GM21526 (cell line): ENCODE data around the gene MT1M.
"Not testable (repeated sequence)": the region's sequence is repeated elsewhere in the genome, so short reads cannot be mapped to it uniquely, and the experiment has no call there.

Source experiments
- ATAC-seq: cut with Tn5 transposase; IDR thresholded peaks from one replicate; pipeline ENCODE4 v1.9.1; 2021; ENCODE audit warnings: moderate library complexity; ENCODE audit not compliant: unreplicated experiment, low FRiP score

MT1M gene

DNA sequence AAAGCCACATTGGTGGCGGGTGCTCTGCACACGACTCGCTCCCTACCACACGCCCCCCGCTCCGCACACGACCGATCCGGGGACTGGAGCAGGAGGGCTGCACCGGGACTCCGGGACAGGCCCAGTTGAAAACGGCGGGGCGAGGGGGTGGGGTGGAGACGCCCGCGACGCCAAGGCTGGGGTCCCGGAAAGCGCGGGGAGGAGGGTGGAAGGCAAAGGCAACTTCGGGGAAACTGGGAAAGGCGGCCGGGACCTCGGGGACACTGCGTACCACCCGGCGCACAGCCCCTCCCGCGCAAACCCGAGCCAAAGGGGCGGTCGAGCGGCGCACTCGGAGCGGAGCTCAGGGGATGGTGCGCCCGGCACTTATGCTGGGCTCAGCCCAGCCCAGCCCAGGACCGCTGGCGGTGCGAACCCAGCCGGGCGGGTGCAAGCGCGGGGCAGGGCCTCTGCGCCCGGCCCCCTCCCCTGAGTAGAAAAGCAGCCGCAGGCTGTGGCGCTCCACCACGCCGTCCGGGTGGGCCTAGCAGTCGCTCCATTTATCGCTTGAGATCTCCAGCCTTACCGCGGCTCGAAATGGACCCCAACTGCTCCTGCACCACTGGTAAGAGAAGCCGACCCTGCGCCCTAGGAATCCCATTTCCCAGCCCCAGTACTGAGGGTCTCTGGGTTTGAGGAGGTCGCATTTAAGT lies at the start of gene MT1M:
TSS of gene MT1M (plus strand) at position 504 of the 692 bp plus-strand sequence. CDS start at position 577, 73 bp downstream.
- no peak for ATAC-seq

DNA sequence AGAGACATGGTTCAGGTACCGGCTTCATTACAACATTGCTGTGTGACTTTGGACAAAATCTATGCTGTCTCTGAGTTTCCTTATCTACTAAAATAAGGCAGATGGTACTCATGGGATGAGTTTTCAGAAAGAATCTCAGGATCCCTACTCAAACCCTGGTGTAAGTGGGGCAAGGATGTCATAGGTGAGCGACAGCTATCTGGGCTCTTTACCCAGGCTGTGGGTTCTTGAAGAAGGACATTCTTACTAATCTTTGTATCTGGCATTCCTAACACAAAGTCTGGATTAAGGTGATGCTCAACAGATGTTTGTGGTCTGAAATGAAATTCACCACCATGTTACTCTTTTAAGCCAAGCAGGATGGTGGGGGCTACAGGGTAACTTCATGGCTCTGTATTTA lies 49.5 kb upstream of the MT1M start:
- ATAC-seq, result not testable (repeated sequence)

DNA sequence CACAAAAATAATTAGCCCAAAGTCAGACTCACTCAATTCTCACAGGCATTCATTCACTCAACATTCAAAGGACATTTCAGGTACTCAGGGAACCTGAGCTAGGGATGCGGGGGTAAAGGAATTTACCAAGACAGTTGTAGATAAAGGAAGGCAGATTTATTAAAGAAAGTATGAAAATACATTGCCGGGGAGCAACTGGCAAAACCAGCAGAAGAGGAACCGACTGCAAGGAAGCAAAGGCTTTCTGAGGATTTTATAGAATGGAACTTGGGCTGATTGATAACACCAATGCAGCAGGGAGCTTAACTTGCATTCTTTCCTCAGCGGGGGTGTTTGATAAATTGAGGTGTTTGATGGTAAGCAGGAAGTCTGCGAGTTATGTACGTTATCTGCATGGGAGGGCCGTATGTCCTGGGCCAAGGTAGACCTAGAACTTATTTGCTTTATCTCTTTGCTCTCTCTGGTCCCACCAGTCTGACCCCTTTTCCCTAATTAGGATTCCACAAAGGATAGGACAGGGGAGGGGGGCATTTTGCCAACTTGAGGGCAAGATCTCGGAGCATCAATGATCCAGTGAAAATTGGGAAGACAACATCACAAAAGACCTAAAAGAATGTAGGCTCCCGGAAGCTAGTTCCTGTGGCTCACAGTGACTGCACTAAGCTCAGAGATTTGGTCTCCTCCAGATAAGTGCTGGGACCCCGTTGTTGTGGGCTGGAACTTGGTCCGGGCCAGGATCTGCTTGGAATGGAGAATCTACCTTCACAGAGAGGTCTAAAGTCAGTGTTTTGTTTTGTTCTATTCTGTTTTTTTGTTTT lies 48.9 kb upstream of the MT1M start:
- no peak for ATAC-seq

DNA sequence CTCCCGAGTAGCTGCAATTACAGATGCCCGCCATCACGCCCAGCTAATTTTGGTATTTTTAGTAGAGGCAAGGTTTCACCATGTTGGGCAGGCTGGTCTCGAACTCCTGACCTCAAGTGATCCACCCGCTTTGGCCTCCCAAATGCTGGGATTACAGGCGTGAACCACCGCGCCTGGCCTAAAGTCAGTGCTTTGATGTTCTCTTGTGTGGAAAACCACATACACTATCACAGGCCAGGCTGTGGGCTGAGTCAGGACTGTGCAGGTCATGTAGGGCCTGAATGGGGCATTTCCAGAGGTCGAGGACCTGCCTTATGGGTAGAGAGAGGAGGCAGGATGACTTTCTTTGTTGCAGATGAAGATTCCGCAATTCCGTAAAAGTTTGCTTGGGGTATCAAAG lies 48.2 kb upstream of the MT1M start:
- no peak for ATAC-seq

DNA sequence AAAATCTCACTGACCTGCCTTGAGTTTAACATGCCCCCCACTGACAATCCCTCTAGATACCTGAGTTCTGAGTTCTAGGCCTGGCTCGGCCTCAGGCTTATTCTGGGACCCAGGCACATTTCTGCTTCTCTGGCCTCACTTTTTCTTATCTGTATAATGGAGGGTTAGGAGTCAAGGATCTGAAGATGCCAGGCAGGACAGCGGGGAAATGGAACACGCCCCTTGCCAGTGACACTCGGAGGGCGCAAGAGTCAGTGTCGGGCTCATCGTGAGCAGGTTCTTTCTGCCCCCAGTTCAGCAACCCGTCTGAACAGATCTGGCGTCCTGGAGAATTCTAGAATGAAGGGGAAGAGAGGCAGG lies 43.7 kb upstream of the MT1M start:
- ATAC-seq, result no peak

DNA sequence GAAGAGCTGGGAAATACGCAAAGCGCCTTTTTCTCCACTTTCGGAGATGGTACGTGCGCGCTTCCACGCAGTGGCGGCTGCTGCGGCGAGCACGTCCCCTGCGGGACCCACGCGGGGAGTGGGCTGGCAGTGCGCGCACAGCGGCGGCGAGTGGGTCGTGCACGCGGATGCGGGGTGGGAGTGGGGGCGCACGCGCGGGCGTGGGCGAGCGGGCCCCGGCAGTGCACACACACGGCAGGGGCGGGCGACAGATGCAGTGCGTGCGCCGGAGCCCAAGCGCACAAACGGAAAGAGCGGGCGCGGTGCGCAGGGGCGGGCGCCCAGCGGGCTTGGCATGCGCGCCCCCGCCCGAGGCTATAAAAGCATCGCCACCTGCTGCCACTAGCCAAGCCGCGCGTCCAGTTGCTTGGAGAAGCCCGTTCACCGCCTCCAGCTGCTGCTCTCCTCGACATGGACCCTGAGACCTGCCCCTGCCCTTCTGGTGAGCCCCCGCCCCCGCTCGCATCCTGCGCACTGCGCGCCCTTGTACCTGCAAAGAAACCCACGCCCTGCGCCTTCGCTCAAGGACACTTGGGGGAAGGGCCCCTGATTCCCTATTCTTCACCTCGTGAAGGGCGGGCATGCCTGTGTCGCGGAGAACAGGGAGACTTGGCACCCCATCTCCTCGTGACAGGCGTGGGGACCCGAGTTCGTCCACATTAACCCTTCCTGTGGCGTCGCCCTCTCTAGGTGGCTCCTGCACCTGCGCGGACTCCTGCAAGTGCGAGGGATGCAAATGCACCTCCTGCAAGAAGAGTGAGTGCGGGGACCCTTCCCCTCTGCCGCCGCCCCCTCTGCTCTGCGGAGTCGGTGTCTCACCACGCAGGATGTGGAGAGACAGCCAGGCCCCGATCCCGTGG lies 43.1 kb upstream of the MT1M start, which contains the start of gene MT3:
TSS of gene MT3 (plus strand) at position 388 of the 899 bp plus-strand sequence. CDS start at position 451, 63 bp downstream.
- ATAC-seq, result no peak

DNA sequence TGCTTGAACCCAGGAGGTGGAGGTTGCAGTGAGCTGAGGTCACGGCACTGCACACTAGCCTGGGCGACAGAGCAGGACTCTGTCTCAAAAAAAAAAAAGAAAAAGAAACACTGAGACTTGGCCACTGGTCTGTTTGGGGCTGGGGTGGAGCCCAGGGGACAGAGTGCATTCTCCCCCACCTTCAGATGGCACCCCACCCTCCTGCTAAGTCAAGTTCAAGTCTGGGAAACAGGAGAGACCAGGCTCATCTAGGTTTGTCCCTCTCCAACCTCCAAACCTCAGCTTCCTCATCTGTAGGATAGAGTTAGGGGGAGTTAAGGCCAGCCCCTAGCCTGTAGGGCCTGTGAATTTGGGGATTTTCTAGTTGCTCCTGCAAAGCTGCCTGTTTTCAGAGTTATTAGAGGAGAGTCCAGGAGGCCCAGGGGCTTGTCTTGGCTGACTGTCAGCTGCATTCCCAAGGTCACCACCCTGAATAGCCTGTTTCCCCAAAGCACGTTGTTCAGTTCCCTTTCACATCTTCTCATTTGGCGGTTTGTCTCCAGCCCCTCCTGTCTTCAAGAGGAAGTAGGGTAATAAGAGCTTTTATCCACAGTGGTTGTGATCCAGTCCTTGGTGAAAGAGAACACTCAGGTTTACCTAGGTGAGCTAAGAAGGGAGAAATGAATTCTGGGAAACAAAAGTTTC lies 40.9 kb upstream of the MT1M start:
- ATAC-seq, result no peak

DNA sequence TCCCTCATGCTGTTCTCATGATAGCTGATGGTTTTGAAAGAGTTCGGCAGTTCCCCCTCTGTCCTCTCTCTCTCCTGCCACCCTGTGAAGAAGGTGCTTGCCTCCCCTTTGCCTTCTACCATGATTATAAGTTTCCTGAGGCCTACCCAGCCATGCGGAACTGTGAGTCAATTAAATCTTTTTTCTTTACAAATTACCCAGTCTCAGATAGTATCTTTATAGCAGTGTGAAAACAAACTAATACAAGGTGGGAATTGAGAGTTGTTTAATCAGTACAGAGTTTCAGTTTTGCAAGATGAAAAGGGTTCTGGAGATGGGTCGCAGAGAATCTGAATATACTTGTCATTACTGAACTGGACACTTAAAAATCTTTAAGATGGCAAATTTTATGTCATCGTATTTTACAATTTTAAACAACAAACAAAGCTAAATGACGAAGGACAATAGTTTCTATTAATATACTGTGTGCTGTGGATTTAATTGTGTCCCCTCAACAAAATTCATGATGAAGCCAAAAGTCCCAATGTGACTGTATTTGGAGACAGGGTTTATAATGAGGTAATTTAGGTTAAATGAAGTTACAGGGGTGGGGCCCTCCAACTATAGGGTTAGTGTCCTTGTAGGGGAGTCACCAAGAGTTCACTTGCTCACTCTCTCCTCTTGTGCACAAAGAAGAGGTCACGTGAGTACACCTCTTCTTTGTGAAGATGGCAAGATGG lies 38.7 kb upstream of the MT1M start:
- no peak for ATAC-seq

DNA sequence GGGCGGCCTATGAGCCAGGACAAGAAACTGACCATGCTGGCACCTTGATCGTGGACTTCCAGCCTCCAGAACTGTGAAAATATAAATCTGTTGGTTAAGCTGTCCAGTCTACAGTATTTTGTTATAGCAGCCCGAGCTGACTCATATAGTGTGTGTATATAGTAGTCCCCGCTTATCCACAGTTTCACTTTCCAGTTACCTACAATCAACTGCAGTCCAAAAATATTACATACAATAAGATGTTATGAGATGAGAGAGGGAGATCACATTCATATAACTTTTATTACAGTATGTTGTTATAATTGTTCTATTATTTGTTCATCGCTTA lies 38.2 kb upstream of the MT1M start:
- ATAC-seq, result no peak

DNA sequence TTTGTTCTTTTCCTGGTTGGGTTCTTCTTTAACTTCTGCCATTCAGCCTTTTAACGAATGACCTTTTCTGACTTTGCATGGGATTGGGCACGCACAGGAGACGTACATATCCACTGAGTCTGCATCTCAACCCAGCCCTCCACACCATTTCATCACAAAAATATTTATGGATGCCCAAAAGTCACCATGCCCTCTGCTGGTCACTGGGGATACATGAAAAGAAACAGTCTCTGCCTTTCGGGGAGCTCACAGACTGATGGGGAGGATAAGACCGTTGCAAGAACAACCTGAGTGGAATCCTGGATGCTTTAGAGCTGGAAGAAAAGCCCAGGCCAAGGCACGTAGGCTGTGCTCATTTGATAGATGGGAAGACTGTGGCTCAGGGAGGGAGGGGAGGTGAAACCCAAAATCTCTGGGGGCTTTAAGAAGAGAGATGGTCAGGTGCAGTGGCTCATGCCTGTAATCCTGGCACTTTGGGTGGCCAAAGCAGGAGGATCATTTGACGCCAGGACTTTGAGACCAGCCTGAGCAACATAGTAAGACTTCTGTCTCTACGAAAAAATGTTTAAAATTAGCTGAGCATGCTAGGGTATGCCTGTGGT lies 32.0 kb upstream of the MT1M start:
- ATAC-seq, result no peak

DNA sequence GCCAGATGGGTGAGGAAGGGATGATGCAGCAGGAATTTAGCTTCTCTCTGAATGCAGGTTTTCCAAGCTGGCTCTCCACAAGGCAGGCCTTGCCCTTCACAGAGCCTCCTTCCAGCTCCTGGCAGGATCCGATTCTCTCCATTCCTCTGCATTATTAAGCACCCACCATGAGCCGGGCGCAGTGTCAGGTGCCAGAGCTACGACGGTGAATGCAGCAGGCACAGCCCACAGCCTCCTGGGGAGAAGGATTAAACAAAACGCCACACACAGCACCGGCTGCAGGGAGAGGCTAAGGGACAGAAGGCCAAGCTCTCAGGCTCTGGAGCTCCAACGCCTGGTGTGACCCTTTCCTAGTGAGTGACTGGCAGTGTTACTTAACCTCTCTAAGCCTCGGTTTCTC lies 31.1 kb upstream of the MT1M start:
- ATAC-seq, result no peak

DNA sequence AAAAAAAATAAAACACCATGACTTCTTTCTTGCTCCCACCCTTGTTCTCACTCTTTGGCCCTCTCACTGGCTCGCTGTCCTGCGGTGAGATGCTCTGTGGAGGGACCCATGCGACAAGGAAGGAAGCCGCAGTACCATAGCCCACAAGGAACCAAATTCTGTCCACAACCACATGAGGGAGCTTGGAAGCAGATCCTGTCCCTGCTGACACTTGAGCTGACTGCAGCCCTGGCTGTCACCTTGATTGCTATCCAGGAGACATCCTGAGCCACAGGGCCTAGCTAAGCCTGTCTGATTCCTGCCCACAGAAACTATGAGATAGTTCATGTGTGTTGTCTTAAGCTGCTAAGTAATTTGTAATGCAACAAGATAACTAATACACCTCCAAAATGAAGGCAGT lies 28.9 kb upstream of the MT1M start:
- ATAC-seq, result no peak

DNA sequence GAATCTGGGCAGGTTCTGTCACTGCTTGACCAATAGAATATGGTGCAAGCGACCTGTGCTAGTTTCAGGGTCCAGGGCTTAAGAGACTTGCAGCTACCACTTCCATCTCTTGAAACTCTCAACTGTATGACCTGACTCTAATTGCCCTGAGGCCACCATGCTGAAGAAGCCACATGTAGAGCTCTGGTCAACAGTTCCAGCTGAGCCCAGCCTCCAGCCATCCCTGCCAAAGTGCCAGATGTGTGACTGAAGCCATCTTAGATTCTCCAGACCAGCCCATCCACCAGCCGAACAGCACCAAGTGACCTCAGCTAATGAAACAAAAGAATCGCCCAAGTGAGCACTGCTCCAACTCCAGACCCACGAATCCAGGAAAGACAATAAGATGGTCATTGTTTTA lies 27.5 kb upstream of the MT1M start:
- no peak for ATAC-seq

DNA sequence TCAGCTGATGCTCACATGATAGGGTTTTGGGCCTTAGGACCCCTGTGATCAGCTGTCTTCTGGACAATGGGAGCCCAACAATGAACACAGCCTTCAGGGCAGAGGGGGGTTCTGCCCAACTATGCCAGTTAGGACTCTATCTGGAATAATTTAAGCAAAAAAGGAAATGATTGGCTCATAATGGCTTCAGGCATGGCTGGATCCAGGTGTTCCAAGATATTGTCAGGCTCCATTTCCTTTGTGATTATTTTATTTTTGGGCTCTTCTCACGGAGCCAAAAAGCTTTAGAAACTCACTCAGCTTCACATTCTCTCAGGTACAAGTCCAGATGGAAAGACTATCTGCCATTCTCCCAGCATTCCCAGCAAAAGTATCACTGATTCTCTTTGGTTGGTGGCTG lies 27.0 kb upstream of the MT1M start:
- no peak for ATAC-seq

DNA sequence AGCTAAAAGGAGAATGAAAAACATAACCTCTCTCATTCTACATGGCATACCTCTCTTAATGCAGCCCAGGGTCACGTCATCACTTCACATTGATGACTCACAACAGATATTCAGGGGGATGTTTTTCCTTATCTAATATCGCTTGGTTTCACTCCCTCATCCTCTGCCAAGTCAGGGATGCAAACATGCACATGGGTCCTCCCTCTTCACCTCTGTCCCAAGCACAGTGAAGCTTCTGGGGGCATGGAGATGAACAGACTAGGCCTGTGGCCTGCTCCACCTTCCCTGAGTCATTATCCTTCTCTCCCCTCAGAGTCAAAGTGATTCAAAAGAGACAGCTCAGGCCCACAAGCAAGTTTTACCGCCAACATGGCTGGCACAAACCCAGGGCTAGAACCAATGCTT lies 26.4 kb upstream of the MT1M start:
- ATAC-seq, result no peak

DNA sequence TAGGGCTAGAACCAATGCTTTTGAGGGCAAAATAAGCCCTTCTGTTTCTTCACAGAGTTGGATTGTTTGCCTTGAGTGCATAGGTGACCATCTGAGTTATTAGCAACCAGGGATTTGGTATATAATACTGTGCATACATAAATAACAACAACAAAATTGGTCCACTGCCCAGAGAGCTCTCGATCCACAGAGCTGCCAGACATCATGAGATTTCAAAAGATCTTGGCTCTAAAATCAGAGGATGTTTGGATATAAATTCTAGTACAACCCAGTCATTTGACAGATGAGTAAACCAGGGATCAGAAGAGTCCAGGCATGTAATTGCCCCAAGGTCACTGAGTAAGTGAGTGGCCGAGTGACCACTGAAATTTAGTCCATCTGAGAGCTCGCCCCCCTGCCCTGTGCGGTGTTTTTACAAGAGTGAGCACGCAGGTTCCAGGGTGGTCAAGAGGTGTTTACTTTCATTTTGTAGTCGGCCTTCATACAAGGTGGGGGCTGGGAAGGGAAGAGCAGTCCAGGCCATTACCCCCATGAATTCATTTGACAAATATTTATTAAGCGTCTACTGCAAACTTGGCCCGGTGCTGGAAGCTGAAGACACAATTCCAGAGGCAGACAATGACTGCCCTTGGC lies 25.9 kb upstream of the MT1M start:
- ATAC-seq, result no peak

DNA sequence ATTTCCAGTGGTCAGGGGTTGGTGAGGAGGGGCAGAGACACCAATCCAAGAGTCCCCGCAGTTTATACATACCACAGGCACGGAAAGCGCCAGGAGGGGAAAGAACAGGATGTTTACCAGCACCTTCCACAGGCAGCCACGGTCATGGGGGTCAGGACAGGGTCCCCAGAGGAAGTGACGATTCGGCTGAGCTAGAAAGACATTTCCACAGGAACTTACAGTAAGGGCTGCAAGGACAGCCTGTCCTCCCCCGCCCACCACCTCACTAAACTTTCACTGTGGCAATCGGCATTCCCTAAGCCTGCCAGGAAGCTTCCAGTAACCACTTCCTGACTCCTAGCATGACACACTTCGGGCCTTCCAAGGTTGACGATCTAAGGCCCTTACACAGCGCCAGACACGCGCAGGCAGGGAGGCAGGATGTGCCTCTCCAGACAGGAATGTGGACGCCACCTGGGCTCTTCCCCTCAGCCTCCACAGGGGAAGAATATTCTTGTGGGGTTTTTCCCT lies 25.3 kb upstream of the MT1M start:
- no peak for ATAC-seq

DNA sequence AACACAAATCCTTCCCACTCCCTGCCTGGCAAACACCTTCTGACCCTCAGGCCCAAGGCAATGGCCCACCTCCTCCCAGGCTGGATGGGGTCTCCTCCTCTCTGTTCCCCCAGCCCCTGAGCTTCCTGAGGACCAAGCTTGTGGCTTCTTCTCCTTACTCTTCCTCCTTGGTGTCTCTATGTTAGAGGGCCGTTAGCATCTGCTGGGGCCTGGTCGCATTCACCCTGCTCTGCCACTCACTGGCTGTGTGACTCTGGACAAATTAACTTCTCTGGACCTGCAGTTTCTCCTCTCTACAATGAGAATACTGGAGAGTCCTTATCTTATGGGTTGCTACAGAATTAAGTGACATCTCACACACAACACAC lies 24.8 kb upstream of the MT1M start:
- no peak for ATAC-seq
